ENCODE data around the gene ZDHHC22. TPM values are rescaled to one million over a fixed set of nuclear protein-coding genes. Genes with fewer than 3 reads are reported as not detected.
"Not testable (repeated sequence)": the region's sequence is repeated elsewhere in the genome, so short reads cannot be mapped to it uniquely, and the experiment has no call there.

The ZDHHC22 gene
- total RNA-seq, 1 donor from 2014 or later = not detected

DNA sequence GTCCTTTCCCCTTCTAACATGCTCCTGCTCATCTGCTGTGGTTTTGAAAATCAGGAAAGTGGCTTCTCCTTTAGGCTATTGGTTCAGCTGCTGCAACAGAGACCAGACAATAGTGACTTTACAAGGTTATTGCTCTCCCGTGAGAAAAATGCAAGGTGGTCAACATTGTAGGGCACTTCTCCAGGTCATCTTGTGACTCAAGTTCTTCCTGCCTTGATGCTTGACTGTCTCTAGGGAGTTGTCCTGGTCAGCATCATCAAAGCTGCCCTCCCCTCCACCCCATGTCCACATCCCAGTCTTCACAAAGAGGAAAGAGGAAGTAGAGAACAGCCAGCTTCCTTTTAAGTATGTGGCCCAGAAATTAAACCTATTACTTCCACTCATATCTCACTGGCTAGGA lies 36.1 kb upstream of the ZDHHC22 start:
- Mint-ChIP-seq H3K4me1 (ENCODE audit: low read depth) (peaks cover 4% of the 10 kb centered on the region), H3K36me3 (ENCODE audit: low read depth) (no peaks in the 10 kb centered on the region), H3K9me3 (no peaks in the 10 kb centered on the region), H3K4me3 (ENCODE audit: low read depth) (no peak overlapping the region), H3K27me3 (ENCODE audit: low read depth) (peaks cover 24% of the 10 kb centered on the region), H3K27ac (no peak overlapping the region)
- intact Hi-C loops (cut with micrococcal nuclease) = no loop called here
- no peak for DNase-seq (ENCODE audit: low spot score)

DNA sequence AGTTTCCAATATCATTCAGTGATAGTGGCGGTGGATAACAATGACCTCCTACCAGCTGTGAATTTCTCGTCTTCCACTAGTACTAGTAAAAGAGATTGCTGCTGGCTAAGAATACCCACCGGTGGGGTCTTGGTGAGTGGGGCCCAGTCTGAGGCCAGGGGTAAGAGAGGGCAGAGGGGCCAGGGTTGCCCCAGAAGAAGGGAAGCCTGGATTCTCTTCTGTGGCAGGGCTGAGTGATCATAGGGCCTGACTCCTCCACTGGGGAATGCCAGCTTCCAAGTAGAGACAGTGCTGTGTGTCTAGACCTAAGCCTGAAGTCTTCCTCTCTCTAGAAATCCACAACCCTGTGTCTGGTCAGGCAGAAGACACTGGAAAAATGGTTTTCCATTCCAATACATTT lies 34.3 kb upstream of the ZDHHC22 start:
- DNase-seq (ENCODE audit: low spot score) = no peak
- no peaks in the 10 kb centered on the region for H3K4me1 Mint-ChIP-seq (ENCODE audit: low read depth)
- peaks cover 19% of the 10 kb centered on the region for H3K27me3 Mint-ChIP-seq (ENCODE audit: low read depth)
- H3K4me3 Mint-ChIP-seq (ENCODE audit: low read depth) = no peak overlapping the region
- intact Hi-C loops (cut with micrococcal nuclease) = no loop called here
- no peaks in the 10 kb centered on the region for H3K36me3 Mint-ChIP-seq (ENCODE audit: low read depth)
- no peaks in the 10 kb centered on the region for H3K9me3 Mint-ChIP-seq
- no peak overlapping the region for H3K27ac Mint-ChIP-seq

DNA sequence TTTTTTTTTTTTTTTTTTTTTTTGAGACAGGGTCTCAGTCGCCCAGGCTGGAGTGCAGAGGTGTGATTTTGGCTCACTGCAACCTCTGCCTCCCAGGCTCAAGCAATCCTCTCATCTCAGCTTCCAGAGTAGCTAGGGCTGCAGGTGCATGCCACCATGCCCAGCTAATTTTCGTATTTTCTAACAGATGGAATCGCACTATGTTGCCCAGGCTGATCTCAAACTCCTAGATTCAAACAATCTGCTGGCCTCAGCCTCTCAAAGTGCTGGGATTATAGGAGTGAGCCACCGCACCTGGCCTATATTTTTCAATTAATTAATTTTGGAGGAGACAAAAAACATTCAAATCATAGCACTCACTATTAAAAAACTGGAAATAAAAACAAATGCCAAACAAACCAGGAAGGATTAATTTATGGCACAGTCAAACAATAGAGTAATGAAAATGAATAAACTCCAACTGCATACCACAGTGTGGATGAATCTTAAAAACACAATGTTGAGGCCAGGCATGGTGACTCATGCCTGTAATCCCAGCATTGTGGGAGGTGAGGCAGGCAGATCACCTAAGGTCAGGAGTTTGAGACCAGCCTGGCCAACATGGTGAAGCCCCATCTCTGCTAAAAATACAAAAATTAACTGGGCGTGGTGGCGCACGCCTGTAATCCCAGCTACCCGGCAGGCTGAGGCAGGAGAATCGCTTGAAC lies 32.5 kb upstream of the ZDHHC22 start:
- H3K4me3 Mint-ChIP-seq (ENCODE audit: low read depth); DNase-seq (ENCODE audit: low spot score); H3K27ac Mint-ChIP-seq; H3K9me3 Mint-ChIP-seq; H3K4me1 Mint-ChIP-seq (ENCODE audit: low read depth); intact Hi-C loops (cut with micrococcal nuclease); H3K36me3 Mint-ChIP-seq (ENCODE audit: low read depth): not testable (repeated sequence)
- H3K27me3 Mint-ChIP-seq (ENCODE audit: low read depth) = peaks cover 21% of the 10 kb centered on the region

DNA sequence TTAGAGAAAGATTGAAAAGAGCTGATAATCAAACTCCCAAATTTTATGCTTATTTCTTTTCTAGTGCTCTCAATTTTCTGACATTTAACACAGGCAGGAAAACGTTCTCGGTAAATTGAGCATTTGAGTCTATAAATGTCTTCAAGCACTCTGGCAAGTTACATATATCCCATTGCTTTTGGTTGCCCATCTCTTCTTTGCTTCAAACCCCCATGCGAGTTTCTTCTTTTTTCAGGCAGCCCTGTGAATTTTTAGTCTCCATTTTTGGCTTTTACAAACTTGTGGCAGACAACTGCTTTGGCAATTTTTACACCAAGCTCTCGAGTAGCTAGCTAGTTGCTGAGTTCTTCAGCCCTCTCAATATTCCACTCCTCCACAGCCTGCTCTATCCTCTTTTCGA lies 31.3 kb upstream of the ZDHHC22 start:
- no peak for DNase-seq (ENCODE audit: low spot score)
- H3K27me3 Mint-ChIP-seq (ENCODE audit: low read depth) = peaks cover 19% of the 10 kb centered on the region
- intact Hi-C loops (cut with micrococcal nuclease) = no loop called here
- no peaks in the 10 kb centered on the region for H3K4me1 Mint-ChIP-seq (ENCODE audit: low read depth)
- no peak overlapping the region for H3K27ac Mint-ChIP-seq
- H3K36me3 Mint-ChIP-seq (ENCODE audit: low read depth) = no peaks in the 10 kb centered on the region
- H3K4me3 Mint-ChIP-seq (ENCODE audit: low read depth) = no peak overlapping the region
- peaks cover 9% of the 10 kb centered on the region for H3K9me3 Mint-ChIP-seq

DNA sequence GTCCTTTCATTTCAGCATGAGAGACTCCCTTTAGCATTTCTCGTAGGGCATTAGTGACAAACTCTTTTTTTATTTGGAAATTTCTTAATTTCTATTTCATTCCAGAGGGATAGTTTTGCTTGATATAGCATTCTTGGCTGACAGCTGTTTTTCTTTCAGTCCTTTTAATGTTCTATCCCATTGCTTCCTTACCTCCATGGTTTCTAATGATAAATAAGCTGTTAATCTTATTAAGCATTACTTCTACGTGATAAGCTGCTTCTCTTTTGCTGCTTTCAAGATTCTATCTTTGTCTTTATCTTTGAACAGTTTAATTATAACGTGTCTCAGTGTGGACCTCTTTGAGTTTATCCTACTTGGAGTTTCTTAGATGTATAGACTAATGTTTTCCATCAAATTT lies 28.5 kb upstream of the ZDHHC22 start:
- no peak overlapping the region for H3K4me3 Mint-ChIP-seq (ENCODE audit: low read depth)
- no peaks in the 10 kb centered on the region for H3K4me1 Mint-ChIP-seq (ENCODE audit: low read depth)
- H3K27me3 Mint-ChIP-seq (ENCODE audit: low read depth) = peaks cover 14% of the 10 kb centered on the region
- peaks cover 9% of the 10 kb centered on the region for H3K9me3 Mint-ChIP-seq
- H3K27ac Mint-ChIP-seq = no peak overlapping the region
- no peak for DNase-seq (ENCODE audit: low spot score)
- no peaks in the 10 kb centered on the region for H3K36me3 Mint-ChIP-seq (ENCODE audit: low read depth)
- intact Hi-C loops (cut with micrococcal nuclease) = no loop called here

DNA sequence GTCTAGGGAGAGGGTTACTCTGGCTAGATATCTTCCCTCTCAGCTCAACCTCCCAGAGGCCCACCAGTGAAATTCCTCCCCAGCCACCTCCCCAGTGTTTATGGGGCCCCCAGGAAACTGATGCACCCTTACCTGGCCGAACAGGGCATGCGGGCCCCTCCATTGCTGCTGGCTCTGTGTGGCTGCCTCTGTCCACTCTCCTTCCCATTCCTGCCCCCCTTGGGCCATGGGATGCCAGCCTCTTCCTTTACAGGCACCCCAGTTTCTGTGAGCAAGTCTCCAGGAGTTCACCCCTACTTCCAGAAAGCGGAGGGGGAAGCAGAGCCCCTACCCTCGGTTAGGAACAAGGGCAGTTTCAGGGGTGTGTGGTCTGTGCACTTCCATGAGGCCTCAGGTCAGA lies 19.4 kb upstream of the ZDHHC22 start:
- DNase-seq (ENCODE audit: low spot score) = no peak
- H3K9me3 Mint-ChIP-seq = no peaks in the 10 kb centered on the region
- no peak overlapping the region for H3K27ac Mint-ChIP-seq
- H3K4me1 Mint-ChIP-seq (ENCODE audit: low read depth) = no peaks in the 10 kb centered on the region
- intact Hi-C loops (cut with micrococcal nuclease) = no loop called here
- no peak overlapping the region for H3K4me3 Mint-ChIP-seq (ENCODE audit: low read depth)
- peaks cover 24% of the 10 kb centered on the region for H3K27me3 Mint-ChIP-seq (ENCODE audit: low read depth)
- H3K36me3 Mint-ChIP-seq (ENCODE audit: low read depth) = no peaks in the 10 kb centered on the region

DNA sequence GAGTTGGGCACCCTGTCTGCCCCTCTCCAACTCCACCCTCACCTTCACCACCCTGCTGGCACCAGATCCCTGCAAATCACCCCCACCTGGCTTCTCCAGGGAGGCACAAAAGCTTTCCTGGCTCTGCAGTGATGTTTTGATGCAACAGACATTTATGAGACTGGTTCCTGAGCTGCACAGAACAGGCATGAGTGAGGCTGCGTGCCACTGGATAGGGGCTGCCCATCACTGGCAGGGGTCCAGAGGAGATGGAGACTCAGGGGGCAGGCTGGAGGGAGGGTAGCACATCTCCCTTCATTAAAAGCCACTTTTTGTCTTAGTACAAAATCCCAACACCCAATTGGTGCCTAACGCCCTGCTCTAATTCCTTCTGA lies 17.3 kb upstream of the ZDHHC22 start:
- no peak for DNase-seq (ENCODE audit: low spot score)
- intact Hi-C loops (cut with micrococcal nuclease) = no loop called here
- no peaks in the 10 kb centered on the region for H3K9me3 Mint-ChIP-seq
- no peak overlapping the region for H3K27ac Mint-ChIP-seq
- H3K27me3 Mint-ChIP-seq (ENCODE audit: low read depth) = peaks cover 31% of the 10 kb centered on the region
- H3K36me3 Mint-ChIP-seq (ENCODE audit: low read depth) = no peaks in the 10 kb centered on the region
- H3K4me3 Mint-ChIP-seq (ENCODE audit: low read depth) = no peak overlapping the region
- no peaks in the 10 kb centered on the region for H3K4me1 Mint-ChIP-seq (ENCODE audit: low read depth)

DNA sequence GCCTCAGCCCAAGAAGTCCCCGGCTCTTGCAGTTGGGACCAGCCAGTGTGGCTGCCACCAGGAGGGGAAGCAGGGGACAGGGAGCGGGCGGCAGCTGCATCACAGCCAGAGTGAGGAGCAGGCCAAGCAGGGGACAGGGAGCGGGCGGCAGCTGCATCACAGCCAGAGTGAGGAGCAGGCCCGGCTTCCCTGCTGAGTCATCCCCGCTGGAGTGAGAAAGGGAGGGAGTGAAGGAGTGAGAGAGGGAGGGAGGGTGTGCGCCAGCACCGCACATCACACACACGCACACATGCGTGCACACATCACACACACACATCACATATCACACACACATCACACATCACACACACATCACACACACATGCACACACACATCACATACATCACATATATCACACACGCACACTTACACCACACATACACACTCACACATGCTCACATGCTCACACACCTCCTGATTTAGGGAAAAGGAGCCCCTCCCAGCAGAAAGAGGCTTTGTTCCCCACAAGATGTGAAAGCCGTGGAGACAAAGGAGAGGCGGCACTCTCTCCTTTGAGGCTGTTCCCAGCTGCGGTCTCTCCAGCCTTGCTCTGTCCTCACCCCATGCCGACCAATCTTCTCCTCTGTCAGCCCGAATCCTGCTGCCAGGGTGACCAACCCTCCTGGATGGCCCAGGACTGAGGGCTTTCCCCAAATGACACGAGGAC lies 16.7 kb upstream of the ZDHHC22 start:
- peaks cover 31% of the 10 kb centered on the region for H3K27me3 Mint-ChIP-seq (ENCODE audit: low read depth)
- intact Hi-C loops (cut with micrococcal nuclease) = no loop called here
- no peaks in the 10 kb centered on the region for H3K4me1 Mint-ChIP-seq (ENCODE audit: low read depth)

DNA sequence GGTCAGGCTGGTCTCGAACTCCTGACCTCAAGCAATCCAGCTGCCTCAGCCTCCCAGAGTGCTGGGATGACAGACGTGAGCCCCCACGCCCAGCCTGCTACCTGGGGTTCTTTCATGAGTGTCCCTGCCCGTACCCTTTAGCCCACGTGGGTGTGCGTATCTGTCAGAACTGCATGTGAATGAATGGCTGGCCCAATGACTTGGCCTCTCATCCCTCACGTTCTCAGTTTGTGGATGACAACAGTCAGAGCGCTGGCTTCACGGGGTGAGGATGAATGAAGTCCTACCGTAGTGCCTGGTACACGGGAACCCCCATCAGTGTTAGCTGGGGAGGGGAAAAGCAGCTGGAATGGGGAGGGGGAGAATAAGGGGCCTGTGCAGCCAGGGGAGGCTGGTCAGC lies 16.1 kb upstream of the ZDHHC22 start:
- H3K27me3 Mint-ChIP-seq (ENCODE audit: low read depth) = peaks cover 31% of the 10 kb centered on the region
- no peak overlapping the region for H3K27ac Mint-ChIP-seq
- no peak for DNase-seq (ENCODE audit: low spot score)
- H3K36me3 Mint-ChIP-seq (ENCODE audit: low read depth) = no peaks in the 10 kb centered on the region
- intact Hi-C loops (cut with micrococcal nuclease) = no loop called here
- H3K9me3 Mint-ChIP-seq = no peaks in the 10 kb centered on the region
- H3K4me3 Mint-ChIP-seq (ENCODE audit: low read depth) = no peak overlapping the region
- no peaks in the 10 kb centered on the region for H3K4me1 Mint-ChIP-seq (ENCODE audit: low read depth)

More for the DNA sequence above, 16.7 kb upstream of the ZDHHC22 start:
- Mint-ChIP-seq H3K4me3 (ENCODE audit: low read depth) (no peak overlapping the region), H3K36me3 (ENCODE audit: low read depth) (no peaks in the 10 kb centered on the region), H3K9me3 (no peaks in the 10 kb centered on the region), H3K27ac (no peak overlapping the region)
- no peak for DNase-seq (ENCODE audit: low spot score)

DNA sequence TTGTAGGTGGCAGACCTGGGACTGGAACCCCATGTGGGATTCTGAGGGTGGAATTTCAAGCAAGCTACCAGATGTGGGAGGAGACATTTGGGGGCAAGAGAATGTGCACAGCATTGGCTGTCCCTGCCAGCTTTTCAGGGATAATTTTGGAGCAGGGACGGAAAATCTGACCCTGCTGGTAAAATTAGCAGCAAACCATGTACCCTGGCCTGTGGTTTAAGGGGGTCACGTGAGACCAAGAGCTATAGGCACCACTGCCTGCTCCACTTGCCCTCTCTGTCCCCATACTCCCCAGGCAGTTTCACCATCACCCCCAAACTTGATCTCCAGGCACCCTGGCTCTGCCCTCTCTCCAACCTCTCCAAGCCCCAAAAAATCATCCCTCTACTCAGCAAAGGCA lies 13.5 kb upstream of the ZDHHC22 start:
- H3K27me3 Mint-ChIP-seq (ENCODE audit: low read depth) = peaks cover 27% of the 10 kb centered on the region
- no peaks in the 10 kb centered on the region for H3K9me3 Mint-ChIP-seq
- DNase-seq (ENCODE audit: low spot score) = no peak
- H3K27ac Mint-ChIP-seq = no peak overlapping the region
- no peaks in the 10 kb centered on the region for H3K36me3 Mint-ChIP-seq (ENCODE audit: low read depth)
- no peak overlapping the region for H3K4me3 Mint-ChIP-seq (ENCODE audit: low read depth)
- no peaks in the 10 kb centered on the region for H3K4me1 Mint-ChIP-seq (ENCODE audit: low read depth)
- intact Hi-C loops (cut with micrococcal nuclease) = no loop called here

DNA sequence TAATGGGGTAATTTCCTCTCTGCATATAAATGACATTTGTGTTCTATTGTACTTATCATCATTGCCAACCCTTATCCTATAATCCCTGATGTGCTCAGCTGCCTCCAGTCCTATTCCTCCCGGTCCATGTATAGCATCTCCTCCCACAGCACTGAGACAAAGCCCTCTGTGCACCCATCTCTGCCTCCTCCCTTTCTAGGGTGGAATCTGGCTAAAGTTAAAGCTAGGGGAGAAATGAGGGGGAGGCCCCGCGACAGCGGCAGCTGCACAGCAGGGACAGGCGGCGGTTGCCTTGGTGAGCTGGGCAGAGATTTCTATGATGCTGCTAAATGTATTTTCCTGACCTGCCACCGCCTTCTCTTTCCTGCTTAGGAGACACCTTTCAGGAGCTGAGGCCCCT lies 12.8 kb upstream of the ZDHHC22 start:
- Mint-ChIP-seq H3K4me3 (ENCODE audit: low read depth) (no peak overlapping the region), H3K4me1 (ENCODE audit: low read depth) (no peaks in the 10 kb centered on the region), H3K9me3 (no peaks in the 10 kb centered on the region), H3K27me3 (ENCODE audit: low read depth) (peaks cover 29% of the 10 kb centered on the region), H3K27ac (no peak overlapping the region), H3K36me3 (ENCODE audit: low read depth) (no peaks in the 10 kb centered on the region)
- no peak for DNase-seq (ENCODE audit: low spot score)
- intact Hi-C loops (cut with micrococcal nuclease) = no loop called here

DNA sequence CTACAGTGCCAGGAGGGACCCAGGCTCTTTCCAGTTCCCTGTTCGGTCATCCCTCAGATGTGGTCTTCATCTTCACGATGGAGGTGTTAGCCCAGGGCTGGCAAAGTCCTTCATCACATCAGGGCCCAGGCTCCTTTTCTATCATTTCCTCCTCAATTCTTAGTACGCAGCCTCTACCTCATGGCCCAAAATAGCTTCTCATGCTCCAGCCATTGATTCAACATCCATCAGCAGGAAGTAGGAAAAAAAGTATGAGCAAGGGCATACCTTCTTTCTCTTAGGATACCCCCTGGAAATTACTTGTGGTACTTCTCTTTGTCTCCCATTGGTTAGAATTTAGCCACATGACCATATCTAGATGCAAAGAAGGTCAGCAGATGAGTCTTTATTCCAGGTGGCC lies 12.2 kb upstream of the ZDHHC22 start:
- no peak for DNase-seq (ENCODE audit: low spot score)
- H3K27me3 Mint-ChIP-seq (ENCODE audit: low read depth) = peaks cover 27% of the 10 kb centered on the region
- no peaks in the 10 kb centered on the region for H3K4me1 Mint-ChIP-seq (ENCODE audit: low read depth)
- no peaks in the 10 kb centered on the region for H3K9me3 Mint-ChIP-seq
- no peak overlapping the region for H3K4me3 Mint-ChIP-seq (ENCODE audit: low read depth)
- H3K36me3 Mint-ChIP-seq (ENCODE audit: low read depth) = no peaks in the 10 kb centered on the region
- intact Hi-C loops (cut with micrococcal nuclease) = loop anchor here (2.0 kb wide), 1 partner anchor 59 kb away; no protein-coding TSS in a partner anchor
- H3K27ac Mint-ChIP-seq = no peak overlapping the region

DNA sequence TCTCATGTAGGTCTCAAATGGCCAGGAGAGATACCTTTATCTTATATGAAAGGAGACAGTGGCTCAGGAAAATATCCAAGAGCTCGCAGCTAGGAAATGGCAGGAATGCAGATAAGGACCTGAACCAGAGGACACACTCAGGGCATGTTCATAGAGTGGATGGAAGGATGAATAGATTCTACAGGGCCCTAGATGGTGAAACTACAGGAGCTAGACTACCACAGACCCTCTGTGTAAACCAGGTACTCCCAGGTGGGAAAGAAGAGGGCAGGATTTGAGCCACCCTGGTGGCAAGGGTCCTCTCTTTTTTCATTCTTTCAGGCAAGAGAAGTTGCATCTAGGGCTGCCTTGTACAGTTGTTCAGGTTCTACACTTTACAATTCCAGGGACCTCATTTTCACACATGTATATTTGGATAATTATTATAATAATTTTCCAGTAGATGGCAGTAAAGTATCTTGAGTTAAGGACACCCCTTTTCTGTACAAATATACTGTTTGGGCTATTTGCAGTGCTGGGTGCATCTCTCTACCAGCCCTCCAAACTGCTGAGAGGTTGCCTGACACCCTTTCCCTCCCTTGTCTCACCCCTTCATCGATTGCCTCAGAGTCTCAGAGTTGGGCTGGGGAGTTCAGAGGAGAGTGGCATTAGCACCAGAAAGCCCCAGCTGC lies 10.5 kb upstream of the ZDHHC22 start:
- Mint-ChIP-seq H3K9me3 (no peaks in the 10 kb centered on the region), H3K4me1 (ENCODE audit: low read depth) (no peaks in the 10 kb centered on the region), H3K4me3 (ENCODE audit: low read depth) (no peak overlapping the region), H3K36me3 (ENCODE audit: low read depth) (no peaks in the 10 kb centered on the region), H3K27me3 (ENCODE audit: low read depth) (peaks cover 18% of the 10 kb centered on the region), H3K27ac (no peak overlapping the region)
- no peak for DNase-seq (ENCODE audit: low spot score)
- intact Hi-C loops (cut with micrococcal nuclease) = loop anchor here (1.0 to 2.0 kb wide), 2 partner anchors 61 to 164 kb away; no protein-coding TSS in a partner anchor
